BLaER1 (cell line): Measurements from ENCODE around the gene GNGT1.

Experiments used
- H3K27ac ChIP-seq: shearing (Covaris generic); formaldehyde crosslinking; 2 replicates; pipeline ENCODE4 v1.8.1; 2022
- H3K27me3 ChIP-seq: shearing (Covaris generic); formaldehyde crosslinking; 2 replicates; pipeline ENCODE4 v1.8.1; 2022
- H3K36me3 ChIP-seq: shearing (Covaris generic); formaldehyde crosslinking; 2 replicates; pipeline ENCODE4 v1.8.1; 2022
- H3K4me1 ChIP-seq: shearing (Covaris generic); formaldehyde crosslinking; 2 replicates; pipeline ENCODE4 v1.8.1; 2022
- H3K4me2 ChIP-seq: shearing (Covaris generic); formaldehyde crosslinking; 2 replicates; pipeline ENCODE4 v1.8.1; 2022
- H3K4me3 ChIP-seq: shearing (Covaris generic); formaldehyde crosslinking; 2 replicates; pipeline ENCODE4 v1.8.1; 2022
- H3K9ac ChIP-seq: shearing (Covaris generic); formaldehyde crosslinking; 2 replicates; pipeline ENCODE4 v1.8.1; 2022
- H3K9me3 ChIP-seq: shearing (Covaris generic); formaldehyde crosslinking; 2 replicates; pipeline ENCODE4 v1.8.1; 2022
- H4K20me1 ChIP-seq: shearing (Covaris generic); formaldehyde crosslinking; 2 replicates; pipeline ENCODE4 v1.8.1; 2022
- Cebpa-rat ChIP-seq: shearing (Covaris generic); IDR thresholded peaks from 2 replicates; pipeline ENCODE4 v1.8.1; 2022

GNGT1 gene

GRCh38 chr7:93906267-93906666, at the start of gene GNGT1:
TSS of gene GNGT1 (plus strand) at chr7:93906567. CDS start at chr7:93906747, 180 bp downstream.
- no peaks in the 10 kb centered on the region for H3K36me3 ChIP-seq
- TF ChIP-seq Cebpa-rat = no peak
- H3K27me3 ChIP-seq = no peaks in the 10 kb centered on the region

GRCh38 chr7:93858857-93859256, 47.5 kb upstream of the GNGT1 start:
- H3K9me3 ChIP-seq = no peaks in the 10 kb centered on the region
- H3K27me3 ChIP-seq = no peaks in the 10 kb centered on the region
- TF ChIP-seq Cebpa-rat = no peak
- H3K9ac ChIP-seq = no peak overlapping the region
- no peak overlapping the region for H3K27ac ChIP-seq
- 0 out of 2 replicates have a peak, but pooled peaks cover 4% of the 10 kb centered on the region for H3K4me1 ChIP-seq
- no peak overlapping the region for H3K4me2 ChIP-seq
- H3K36me3 ChIP-seq = no peaks in the 10 kb centered on the region
- no peak overlapping the region for H3K4me3 ChIP-seq
- H4K20me1 ChIP-seq = no peaks in the 10 kb centered on the region

More at GRCh38 chr7:93906267-93906666, at the start of gene GNGT1:
- Histone ChIP-seq H4K20me1 (no peaks in the 10 kb centered on the region), H3K9me3 (no peaks in the 10 kb centered on the region), H3K4me1 (no peaks in the 10 kb centered on the region), H3K4me3 (no peak within 1 kb of the TSS), H3K9ac (no peak within 1 kb of the TSS), H3K4me2 (no peak within 1 kb of the TSS), H3K27ac (no peak within 1 kb of the TSS)

GRCh38 chr7:93860261-93860660, 46.1 kb upstream of the GNGT1 start:
- Histone ChIP-seq H3K4me1 (0 out of 2 replicates have a peak, but pooled peaks cover 4% of the 10 kb centered on the region), H3K36me3 (no peaks in the 10 kb centered on the region), H4K20me1 (no peaks in the 10 kb centered on the region), H3K27me3 (no peaks in the 10 kb centered on the region), H3K4me2 (no peak overlapping the region), H3K9me3 (no peaks in the 10 kb centered on the region), H3K27ac (no peak overlapping the region), H3K4me3 (no peak overlapping the region), H3K9ac (no peak overlapping the region)
- no peak for TF ChIP-seq Cebpa-rat

- H3K36me3 ChIP-seq = no peaks in the 10 kb centered on the region
- 0 out of 2 replicates have a peak, but pooled peaks cover 1% of the 10 kb centered on the region for H3K4me1 ChIP-seq
- no peaks in the 10 kb centered on the region for H4K20me1 ChIP-seq
- no peaks in the 10 kb centered on the region for H3K27me3 ChIP-seq
- no peaks in the 10 kb centered on the region for H3K9me3 ChIP-seq
- H3K9ac ChIP-seq = no peak overlapping the region
- no peak overlapping the region for H3K4me3 ChIP-seq
- no peak overlapping the region for H3K27ac ChIP-seq
- TF ChIP-seq Cebpa-rat = no peak
- no peak overlapping the region for H3K4me2 ChIP-seq
These were observed 44.9 kb upstream of the GNGT1 start for GRCh38 chr7:93861325-93861949.

GRCh38 chr7:93862651-93863050, 43.7 kb upstream of the GNGT1 start:
- Histone ChIP-seq H3K4me2 (no peak overlapping the region), H3K9me3 (no peaks in the 10 kb centered on the region), H4K20me1 (no peaks in the 10 kb centered on the region), H3K36me3 (no peaks in the 10 kb centered on the region), H3K9ac (no peak overlapping the region), H3K27me3 (no peaks in the 10 kb centered on the region), H3K4me1 (no peaks in the 10 kb centered on the region), H3K4me3 (no peak overlapping the region), H3K27ac (no peak overlapping the region)
- TF ChIP-seq Cebpa-rat = no peak

GRCh38 chr7:93866886-93867285, 39.5 kb upstream of the GNGT1 start:
- H3K4me1 ChIP-seq = no peaks in the 10 kb centered on the region
- no peaks in the 10 kb centered on the region for H3K36me3 ChIP-seq
- H3K9me3 ChIP-seq = no peaks in the 10 kb centered on the region
- no peak overlapping the region for H3K4me2 ChIP-seq
- no peak overlapping the region for H3K27ac ChIP-seq
- no peaks in the 10 kb centered on the region for H3K27me3 ChIP-seq
- H4K20me1 ChIP-seq = no peaks in the 10 kb centered on the region
- TF ChIP-seq Cebpa-rat = no peak
- H3K9ac ChIP-seq = no peak overlapping the region
- no peak overlapping the region for H3K4me3 ChIP-seq

GRCh38 chr7:93873998-93874574, 32.3 kb upstream of the GNGT1 start:
- Histone ChIP-seq H3K27ac (no peak overlapping the region), H3K9ac (no peak overlapping the region), H3K4me1 (no peaks in the 10 kb centered on the region), H3K9me3 (0 out of 2 replicates have a peak, but pooled peaks cover 6% of the 10 kb centered on the region), H3K4me3 (no peak overlapping the region), H3K4me2 (no peak overlapping the region), H3K27me3 (no peaks in the 10 kb centered on the region), H4K20me1 (no peaks in the 10 kb centered on the region), H3K36me3 (no peaks in the 10 kb centered on the region)
- TF ChIP-seq Cebpa-rat = no peak

- no peak overlapping the region for H3K4me2 ChIP-seq
- H3K4me3 ChIP-seq = no peak overlapping the region
- TF ChIP-seq Cebpa-rat = no peak
- 0 out of 2 replicates have a peak, but pooled peaks cover 8% of the 10 kb centered on the region for H3K9me3 ChIP-seq
- no peaks in the 10 kb centered on the region for H3K4me1 ChIP-seq
- H3K27ac ChIP-seq = no peak overlapping the region
- no peaks in the 10 kb centered on the region for H3K36me3 ChIP-seq
- H3K9ac ChIP-seq = no peak overlapping the region
- H3K27me3 ChIP-seq = no peaks in the 10 kb centered on the region
- H4K20me1 ChIP-seq = no peaks in the 10 kb centered on the region
These were observed 28.6 kb upstream of the GNGT1 start for GRCh38 chr7:93877742-93878141.

- Histone ChIP-seq H3K27me3 (no peaks in the 10 kb centered on the region), H3K9me3 (0 out of 2 replicates have a peak, but pooled peaks cover 6% of the 10 kb centered on the region)
These were observed 27.0 kb upstream of the GNGT1 start for GRCh38 chr7:93879356-93879755.

GRCh38 chr7:93882468-93882867, 23.9 kb upstream of the GNGT1 start:
- 0 out of 2 replicates have a peak, but pooled peaks cover 3% of the 10 kb centered on the region for H3K9me3 ChIP-seq
- H3K27me3 ChIP-seq = no peaks in the 10 kb centered on the region
- no peaks in the 10 kb centered on the region for H3K4me1 ChIP-seq
- no peaks in the 10 kb centered on the region for H3K36me3 ChIP-seq
- H3K4me2 ChIP-seq = no peak overlapping the region
- no peak overlapping the region for H3K9ac ChIP-seq
- TF ChIP-seq Cebpa-rat = no peak
- no peak overlapping the region for H3K27ac ChIP-seq
- H4K20me1 ChIP-seq = no peaks in the 10 kb centered on the region
- H3K4me3 ChIP-seq = no peak overlapping the region

More at GRCh38 chr7:93879356-93879755, 27.0 kb upstream of the GNGT1 start:
- Histone ChIP-seq H3K4me3 (no peak overlapping the region), H3K36me3 (no peaks in the 10 kb centered on the region), H3K9ac (no peak overlapping the region), H3K4me2 (no peak overlapping the region), H3K27ac (no peak overlapping the region), H3K4me1 (no peaks in the 10 kb centered on the region), H4K20me1 (no peaks in the 10 kb centered on the region)
- TF ChIP-seq Cebpa-rat = no peak
